HG03135 (cell line): ENCODE data around the gene ELP4.
"Not testable (repeated sequence)": the region's sequence is repeated elsewhere in the genome, so short reads cannot be mapped to it uniquely, and the experiment has no call there.

ENCODE experiments used
- ATAC-seq: cut with Tn5 transposase; IDR thresholded peaks from one replicate; pipeline ENCODE4 v1.9.1; 2021; ENCODE audit warnings: mild to moderate bottlenecking, moderate library complexity; ENCODE audit not compliant: unreplicated experiment

The ELP4 gene

DNA sequence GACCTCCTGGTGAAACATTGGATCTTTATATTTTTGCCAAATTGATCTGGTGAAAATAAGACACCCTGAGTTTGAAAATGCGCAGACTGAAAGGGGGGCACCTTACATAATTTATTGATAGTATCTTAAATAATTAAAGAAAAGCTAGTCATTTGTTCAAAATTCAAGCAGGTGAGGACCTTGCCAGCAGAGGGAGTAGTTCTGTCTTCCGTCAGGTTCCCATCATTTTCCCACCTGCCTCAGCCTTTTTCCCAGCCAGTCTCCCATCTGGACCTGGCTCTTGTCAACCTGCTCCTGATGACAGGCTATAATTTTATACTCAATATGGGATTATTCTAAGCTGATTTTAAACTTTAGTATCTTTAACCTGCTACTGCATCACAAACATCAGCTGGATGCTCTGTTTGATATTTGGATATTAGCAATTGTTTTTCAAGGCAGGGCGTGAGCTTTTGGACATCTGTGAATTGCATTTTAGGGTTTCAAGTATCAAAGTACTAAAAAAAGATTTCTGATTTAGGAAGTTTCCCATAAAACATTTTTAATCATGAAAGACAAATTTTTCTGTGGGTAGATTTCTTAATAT is 132.0 kb downstream of the ELP4 start:
- ATAC-seq: no peak

DNA sequence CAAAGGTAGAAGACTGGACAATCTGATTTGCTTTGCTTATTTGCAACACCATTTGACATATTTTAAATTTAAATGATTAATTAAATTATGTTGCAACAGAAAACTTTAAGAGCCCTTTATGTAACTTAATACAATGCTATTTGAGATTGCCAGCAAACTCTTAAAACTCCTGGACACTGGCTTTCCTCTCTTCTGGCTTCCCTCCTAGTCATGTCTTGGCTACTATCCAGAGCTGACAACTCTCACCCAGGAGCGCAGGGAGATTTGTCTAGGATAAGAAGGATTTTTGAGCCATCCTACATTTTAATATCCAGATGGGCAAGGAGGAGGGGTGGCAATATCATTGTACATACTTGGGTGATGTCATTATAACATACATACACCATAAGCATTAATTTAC is 134.3 kb downstream of the ELP4 start:
- no peak for ATAC-seq

DNA sequence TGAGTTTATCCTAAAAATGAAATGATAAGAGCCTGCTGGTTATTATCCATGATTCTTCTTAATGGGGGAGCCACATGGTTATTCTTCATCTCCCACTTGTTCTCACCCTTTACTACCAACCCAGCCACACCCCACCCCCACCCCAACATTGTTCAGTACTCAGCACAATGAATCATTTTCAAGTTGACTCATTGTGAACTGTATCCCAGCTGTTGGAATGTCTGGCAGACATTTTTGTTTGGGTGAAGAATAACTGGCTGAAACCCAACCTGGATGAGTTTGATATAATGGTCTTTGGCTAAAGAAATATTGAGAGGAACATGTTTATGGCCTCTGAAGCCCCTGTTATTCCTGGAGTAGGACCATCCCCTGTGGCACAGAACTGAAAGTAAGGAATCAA is 136.2 kb downstream of the ELP4 start:
- ATAC-seq: no peak

DNA sequence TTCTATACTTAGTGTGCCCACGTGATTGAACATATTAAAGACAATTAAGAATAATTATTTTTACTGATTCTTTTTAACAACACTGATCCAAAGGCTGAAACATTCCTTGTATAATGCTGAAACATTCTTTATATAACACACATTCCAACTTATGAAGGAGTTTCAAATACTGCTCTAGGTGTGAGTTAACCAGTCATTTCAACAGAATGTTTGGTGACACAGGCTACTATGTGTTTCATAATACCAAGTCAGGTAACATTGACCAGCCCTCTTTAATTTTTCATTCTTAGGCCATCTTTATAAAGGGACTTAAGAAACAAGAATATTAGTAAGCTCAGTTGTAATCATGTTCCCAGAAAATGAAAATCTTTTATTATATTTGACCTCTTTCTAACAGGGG is 136.6 kb downstream of the ELP4 start:
- no peak for ATAC-seq

DNA sequence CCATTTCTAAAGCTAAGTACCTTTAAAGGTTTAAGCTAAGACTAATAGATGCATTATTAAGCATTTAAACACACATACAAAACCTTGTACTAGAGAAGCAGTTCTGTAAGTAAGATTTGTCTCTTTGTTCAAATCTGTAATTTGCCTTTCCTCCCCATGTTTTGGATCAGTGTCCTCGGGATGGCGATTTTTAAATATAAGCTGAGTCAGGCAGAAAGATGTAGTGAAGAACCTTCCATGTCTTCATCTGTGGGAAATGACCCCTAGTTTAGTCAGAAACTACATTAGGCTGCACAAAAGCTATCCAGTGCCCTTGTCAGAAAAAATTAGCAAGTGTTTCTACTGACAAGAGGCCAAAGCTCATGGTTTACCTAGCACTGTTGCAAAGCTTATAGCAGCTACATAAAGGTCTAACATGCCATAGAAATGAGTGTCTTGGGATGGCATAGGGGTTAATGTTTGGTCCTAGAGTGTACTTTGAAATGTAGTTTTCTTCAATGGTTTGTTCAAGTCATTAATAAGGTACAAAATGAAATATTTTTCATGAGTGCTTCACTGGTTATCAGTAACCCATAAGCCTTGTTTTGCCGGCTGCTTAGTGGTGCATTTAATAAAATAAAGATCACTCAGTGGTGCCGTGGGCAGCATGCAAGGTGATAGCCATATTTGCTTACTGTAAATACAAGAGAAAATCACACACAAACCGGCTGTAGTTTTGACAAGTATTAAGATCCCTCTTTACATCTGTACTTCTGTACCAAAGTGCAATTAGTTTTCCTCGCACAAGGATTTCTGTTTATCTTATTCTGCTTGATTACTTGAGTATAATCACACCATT is 139.8 kb downstream of the ELP4 start:
- ATAC-seq: no peak

DNA sequence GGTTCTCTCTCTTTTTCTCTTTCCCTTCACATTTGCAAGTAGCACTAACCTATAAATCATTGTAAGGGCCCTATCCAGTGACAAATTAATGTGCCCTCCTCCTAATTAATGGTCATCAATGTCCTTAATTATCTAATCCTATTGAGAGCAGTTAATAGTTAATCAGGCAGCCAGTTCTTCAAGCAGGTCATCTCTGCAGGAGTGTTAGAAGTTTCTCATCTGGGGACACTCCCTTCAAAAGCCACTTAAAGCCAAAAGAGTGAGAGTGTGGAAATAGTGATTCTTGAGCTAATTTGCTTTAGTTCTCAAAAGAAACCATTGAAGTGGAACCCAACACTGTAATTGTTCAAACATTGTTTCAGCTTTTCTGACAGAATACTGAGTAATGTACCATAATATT is 141.6 kb downstream of the ELP4 start:
- ATAC-seq: no peak

DNA sequence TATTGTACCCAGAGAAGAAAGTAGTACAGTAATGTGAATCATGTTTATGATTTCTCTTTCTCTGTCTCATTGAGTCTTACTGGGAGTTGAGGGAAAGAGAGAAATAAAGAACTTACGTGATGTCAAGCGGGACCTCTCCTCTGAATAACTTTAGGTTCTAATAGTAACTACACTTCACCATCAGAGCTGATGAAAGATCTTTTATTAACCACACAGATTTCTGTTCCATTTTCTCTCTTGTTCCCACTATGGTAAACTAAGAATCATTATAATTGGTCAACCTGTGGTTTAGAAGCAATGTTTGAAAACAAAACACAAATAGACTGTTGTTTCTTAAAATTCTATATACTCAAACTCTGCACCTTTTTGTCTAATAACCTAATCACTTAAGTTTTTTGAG is 142.3 kb downstream of the ELP4 start:
- peak; percentile 61 for ATAC-seq

DNA sequence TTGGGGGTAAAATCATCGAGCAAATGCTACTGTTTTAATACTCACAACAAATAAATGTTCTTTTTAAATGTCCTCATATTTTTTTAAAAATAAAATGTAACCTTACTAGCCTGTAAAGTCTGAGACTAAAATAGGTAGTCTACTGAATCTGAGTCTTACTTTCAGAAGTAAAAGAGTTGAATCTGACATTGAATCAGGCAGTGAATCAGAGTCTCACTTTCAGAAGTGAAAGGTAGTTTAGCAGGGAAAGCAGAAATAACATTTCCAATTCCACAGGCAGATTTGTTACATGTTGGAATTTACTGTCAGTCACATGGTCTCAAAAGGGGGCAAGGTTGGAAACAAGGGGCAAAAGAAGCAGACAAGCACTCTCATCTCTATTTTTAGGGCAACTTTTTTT is 143.0 kb downstream of the ELP4 start:
- peak; percentile 65 for ATAC-seq

DNA sequence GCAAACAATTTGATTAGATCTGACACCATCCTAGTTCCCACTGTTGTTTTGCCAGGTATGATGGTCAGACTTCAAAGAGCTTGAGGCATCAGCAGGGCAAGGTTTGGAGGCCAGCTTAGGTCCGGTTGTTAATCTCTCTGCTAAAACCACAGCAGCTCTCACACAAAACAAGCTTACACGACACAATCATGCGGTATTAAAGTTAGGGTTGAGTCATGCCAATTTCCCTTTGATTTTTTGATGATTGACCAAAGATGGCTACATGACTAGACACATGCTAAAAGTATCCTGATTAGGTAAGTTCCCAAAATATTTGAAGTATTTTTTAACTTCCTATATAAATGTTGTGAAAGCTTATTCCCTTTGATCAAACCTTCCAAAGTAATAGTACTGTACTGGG is 145.9 kb downstream of the ELP4 start:
- no peak for ATAC-seq

DNA sequence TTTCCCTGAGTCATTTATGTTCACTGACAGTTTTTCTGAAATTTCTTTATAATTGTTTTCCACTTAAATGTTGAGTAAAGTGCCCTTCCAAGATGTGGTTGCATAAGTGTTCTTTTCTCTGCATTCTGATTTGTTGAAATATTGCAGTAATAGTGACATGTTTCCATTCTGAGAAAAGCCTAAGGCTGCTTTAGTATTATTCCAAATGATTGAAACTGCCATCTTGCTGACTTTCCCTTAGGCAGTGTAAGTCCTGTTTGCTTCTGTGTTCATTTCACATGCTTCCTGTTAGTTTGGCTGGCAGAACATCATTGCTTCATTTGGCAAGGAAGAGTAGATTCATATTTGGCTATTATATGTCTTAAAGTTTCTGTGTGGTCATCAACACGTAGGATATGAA is 146.5 kb downstream of the ELP4 start:
- ATAC-seq: no peak

DNA sequence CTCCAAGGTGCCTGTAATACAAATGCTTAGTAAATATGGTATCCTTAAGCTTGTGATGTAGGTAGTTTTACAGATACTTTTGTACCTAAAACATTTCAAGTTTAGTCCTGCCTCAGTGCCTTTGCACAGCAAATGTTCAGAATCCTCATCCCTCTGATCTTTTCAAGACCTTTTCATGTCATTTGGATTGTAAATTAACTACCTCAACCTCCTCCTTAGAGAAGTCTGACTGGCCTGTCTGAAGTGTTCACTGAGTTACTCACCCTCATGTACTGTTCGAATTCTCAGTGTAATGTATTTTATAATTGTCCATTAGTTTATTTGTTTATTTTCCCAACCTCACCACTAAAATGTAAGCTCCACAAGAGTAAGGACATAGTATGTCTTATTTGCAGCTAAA is 147.5 kb downstream of the ELP4 start:
- no peak for ATAC-seq

DNA sequence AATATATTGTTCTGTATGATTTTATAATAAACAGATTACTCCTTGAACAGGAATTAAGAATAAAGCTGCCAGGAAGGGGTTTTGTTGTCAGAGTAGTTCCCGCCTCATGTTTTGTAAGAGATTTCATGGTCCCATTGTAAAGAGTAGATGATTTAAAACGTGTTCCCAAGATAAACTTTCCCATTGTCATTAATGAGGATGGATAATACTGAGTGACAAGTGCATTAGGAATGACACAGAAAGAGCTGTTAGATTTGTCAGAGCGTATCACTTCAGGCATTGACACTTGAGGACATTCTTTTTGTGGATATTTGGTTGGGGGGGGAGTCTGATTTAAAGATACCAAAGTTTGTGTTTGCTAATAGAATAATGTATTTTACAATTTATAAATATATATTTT is 154.6 kb downstream of the ELP4 start:
- no peak for ATAC-seq

DNA sequence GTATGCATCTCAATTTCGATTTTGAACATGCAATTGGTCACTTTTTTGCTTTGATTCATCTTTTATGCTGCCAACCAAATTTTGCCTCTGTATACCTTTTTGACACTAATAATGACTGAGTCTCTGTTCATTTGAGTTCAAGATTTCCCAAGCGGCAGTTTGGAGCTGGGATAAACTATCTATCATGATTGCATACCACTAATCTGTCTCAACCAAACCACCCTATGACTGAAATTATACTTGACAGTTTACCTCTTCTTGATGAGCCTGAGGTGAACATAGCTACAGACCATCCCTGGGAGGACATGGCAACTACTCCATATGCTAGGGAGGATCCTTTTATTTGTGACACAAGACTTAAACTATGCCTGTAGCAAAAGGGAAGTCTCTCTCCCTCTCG is 155.4 kb downstream of the ELP4 start:
- no peak for ATAC-seq

DNA sequence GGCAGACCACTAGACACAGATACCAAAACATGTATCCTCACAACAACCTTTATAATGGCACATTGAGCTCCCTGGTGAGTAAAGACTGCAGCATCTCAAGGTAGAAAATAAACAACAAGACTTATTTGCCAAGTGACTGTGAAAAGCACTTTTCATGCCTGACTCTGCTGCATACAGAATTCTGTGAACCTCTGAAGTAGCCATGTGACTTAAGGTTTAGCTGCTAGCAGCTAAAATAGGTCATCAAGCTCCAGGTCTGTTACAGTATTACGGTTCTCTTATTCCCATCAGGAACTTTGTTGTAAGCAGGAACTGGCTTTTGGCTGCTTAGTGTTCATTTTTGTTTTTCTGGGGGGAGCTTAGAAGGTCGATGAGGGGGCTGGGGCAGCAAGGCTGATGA is 162.1 kb downstream of the ELP4 start:
- ATAC-seq: no peak

DNA sequence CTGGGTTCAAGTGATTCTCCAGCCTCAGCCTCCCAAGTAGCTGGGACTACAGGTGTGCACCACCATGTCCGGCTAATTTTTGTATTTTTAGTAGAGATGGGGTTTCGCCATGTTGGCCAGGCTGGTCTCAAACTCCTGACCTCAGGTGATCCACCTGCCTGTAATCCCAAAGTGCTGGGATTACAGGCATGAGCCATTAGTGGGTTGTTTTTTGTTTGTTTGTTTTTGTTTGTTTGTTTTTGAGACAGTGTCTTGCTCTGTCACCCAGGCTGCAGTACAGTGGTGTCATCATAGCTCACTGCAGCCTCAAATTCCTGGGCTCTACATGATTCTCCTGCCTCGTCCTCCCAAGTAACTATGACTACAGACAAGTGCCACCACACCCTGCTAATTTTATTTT is 163.5 kb downstream of the ELP4 start:
- ATAC-seq: not testable (repeated sequence)

DNA sequence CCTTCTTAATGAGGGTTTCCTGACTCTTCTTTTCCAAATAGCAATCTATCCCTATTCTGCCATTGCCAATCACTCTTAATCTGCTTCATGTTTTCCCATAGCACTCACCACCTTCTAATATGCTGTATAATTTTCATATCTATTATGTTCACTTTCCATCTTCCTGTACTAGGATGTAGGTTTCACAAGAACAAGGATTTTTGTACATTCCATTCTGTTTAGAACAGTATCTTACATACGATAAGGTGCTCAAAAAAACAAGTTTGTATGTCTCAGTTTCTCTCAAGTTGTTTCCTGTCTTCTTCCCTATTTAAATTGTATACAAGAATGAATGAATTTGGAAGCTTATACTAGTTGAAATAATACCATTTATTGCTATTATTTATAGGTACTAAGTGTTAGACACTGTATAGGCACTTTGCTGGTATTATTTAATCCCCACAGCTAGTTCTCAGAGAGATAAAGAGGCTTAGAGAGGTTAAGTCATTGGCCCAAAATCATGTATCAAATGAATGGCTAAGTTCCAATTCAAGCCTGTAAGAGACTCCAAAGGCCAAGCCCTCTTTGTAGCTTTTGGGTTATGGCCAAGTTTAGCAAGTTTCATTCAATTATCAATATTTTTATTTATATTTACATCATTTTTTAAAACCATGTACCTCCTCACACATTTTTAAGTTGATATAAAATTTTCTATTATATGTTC is 166.9 kb downstream of the ELP4 start:
- ATAC-seq: no peak

DNA sequence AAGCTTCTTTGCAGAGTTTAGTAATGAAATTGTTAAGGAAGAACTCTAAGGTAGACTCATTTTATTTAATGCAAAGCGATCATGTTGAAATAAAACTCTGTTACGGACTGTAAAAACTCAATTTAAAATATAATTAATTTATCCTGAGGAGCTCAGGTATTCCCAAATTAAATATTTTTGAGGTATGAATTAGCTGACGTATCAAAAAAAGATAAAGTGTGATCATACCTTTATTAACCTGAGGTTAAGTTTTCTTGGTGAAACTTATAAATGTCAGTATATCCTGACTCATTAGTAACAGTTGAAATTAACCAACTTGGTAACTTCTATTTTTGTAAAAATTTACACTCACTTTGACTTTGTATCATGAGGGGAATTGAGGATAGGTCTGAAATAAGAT is 171.2 kb downstream of the ELP4 start:
- ATAC-seq: no peak

DNA sequence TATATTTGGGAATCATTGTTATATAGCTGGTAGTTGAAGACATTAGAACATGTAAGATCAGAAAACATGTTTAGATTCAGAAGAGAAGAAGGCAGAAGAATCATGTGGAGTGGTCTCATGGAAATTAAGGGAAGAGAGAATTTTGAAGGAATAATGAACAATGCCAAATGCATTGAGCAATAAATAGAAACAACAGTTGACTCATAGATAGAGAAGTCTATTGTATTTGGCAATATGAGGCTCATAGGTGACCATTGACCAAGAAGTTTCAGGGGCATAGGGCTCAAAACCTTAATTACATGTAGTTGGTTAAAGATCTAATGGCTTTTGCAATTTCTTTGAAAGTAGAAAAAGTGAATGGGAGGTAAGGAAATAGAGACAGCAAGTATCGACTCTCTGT is 177.7 kb downstream of the ELP4 start:
- no peak for ATAC-seq

DNA sequence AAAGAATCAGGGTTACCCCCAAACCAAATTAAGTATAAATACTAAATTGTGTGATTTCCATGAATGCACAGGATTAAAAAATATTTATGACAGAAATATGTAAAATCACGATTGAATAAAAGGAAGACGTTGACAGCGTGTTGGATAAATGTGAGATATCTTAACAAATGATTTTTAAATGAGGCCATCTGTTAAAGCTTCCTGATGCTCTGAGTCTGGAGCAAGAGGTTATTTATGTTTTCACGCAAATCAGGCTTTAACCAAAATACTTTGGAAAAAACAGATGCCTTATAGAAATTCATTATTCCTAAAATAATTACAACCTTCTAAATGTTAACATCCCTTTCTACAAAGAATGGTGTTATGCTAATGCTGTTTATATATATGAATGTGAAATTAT is 178.3 kb downstream of the ELP4 start:
- no peak for ATAC-seq

DNA sequence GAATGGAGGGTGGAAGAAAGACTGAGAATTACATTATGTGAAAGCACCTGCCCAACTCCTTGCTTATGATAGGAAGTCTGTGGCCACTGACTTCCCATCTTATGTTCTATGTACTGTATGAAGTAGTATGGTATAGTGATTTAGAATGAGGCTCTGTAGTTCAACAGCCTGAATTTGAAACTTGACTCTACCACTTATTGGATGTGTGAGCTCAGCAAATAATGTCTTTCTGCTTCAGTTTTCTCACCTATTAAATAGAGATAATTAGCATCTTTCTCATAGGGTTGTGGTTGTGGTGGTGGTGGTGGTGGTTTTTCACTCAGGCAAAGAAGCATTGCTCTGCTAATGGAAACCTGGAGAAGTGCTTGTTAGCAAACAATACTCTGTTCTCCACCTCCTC is 180.0 kb downstream of the ELP4 start:
- no peak for ATAC-seq

DNA sequence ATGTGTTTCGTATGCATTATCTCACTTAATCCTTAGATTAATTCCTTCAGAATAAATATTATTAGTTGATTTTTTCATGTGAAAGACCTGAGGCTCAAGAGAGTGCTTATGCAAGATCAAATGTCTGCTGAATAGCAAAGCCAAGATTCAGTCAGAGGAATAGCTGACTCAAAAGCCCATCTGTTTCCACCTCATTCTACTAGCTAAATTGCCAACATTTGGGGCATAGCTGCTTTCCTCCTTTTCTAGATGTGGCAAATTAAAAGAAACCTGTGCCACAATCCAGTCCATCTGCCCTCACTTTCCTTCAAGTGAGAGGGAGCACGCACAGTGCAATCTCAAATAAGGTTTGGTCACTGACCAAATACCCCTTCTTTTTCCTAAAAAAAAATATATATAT is 180.5 kb downstream of the ELP4 start:
- ATAC-seq: no peak

DNA sequence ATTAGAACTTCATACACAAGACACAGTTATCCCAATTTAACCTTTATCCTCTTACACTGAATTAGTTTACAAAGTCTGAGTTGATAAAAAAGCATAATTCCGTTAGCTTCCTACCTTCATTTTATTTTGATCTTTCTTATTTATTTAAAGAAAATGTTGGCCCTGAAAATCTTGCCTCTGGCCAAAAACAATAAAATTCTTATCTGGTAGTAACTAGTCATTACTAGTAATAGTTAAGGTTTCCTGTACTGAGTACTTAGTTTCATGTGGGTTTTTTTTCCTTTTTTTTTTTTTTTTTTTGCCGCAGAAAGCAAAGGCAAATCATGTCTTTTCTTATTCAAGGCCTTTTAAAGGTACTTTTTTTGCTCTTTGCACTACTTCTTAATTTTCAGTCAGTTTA is 180.9 kb downstream of the ELP4 start:
- ATAC-seq: no peak
